Brain pericyte (primary cell): ENCODE results near the gene ECI1.

ENCODE experiments used
- DNase-seq: peaks from one replicate; pipeline ENCODE4 v3.0.0-alpha.2; 2012; ENCODE audit warnings: low read depth, low spot score

Gene ECI1

GRCh38 chr16:2196162-2196980 is 55.0 kb downstream of the ECI1 start, which contains the start of gene CASKIN1:
Gene CASKIN1, minus strand, starts transcription at chr16:2196605. Its CDS starts 173 bp downstream, at chr16:2196432.
- DNase-seq: no peak

GRCh38 chr16:2195322-2196161 is 55.8 kb downstream of the ECI1 start:
- DNase-seq: no peak

GRCh38 chr16:2194852-2195321 is 56.5 kb downstream of the ECI1 start:
- DNase-seq: no peak

- no peak for DNase-seq
Measured at GRCh38 chr16:2194166-2194834, 57.1 kb downstream of the ECI1 start.

- no peak for DNase-seq
Measured at GRCh38 chr16:2191446-2191706, 60.0 kb downstream of the ECI1 start.

GRCh38 chr16:2190659-2191445 is 60.5 kb downstream of the ECI1 start:
- no peak for DNase-seq

- no peak for DNase-seq
Measured at GRCh38 chr16:2190002-2190658, 61.3 kb downstream of the ECI1 start.
